ENCODE data around the gene CYB5R4.

DNA sequence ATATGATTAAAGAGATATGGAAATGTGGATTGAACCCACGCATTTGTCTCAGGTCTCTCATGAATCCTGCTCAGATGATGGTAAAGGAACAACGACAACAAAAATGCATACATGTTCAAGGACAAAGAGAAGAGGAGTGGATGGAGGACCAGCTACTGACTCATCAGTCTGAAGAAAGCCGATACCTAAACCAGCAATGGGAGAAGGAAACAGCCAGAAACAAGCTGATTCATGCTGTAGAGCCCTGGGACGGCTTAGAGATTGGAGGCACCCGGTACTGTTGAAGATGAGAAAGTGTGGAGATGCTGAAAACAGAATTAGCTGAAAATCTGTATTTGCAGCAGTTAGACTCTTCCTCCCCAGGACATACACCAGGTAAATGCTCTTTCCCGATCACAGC, 20.8 kb upstream of the CYB5R4 start:
- TF ChIP-seq MXI1 (IDR thresholded peaks at IDR 0.05; ENCODE audit: low read depth, low read length) (no peak), ZNF274 (IDR thresholded peaks at IDR 0.05; ENCODE audit: insufficient read depth, insufficient read length) (no peak), EZH2 (IDR thresholded peaks at IDR 0.05; ENCODE audit: borderline replicate concordance, control insufficient read depth, low read depth, low read length) (no peak), POLR2A (IDR thresholded peaks at IDR 0.05; ENCODE audit: low read depth, low read length) (no peak), EGR1 (IDR thresholded peaks at IDR 0.05; ENCODE audit: borderline replicate concordance in 1 of 2, low read depth in 2 of 2, low read length in 2 of 2) (no peak)

Measured in GM12878 (cell line).